ENCODE measurements around the gene PCDHA6.
"Not testable (repeated sequence)": the region's sequence is repeated elsewhere in the genome, so short reads cannot be mapped to it uniquely, and the experiment has no call there.

PCDHA6 gene
- 0 reads per million in 3 donors for total RNA-seq

GRCh38 chr5:140827704-140828361, at the start of gene PCDHA6:
Gene PCDHA6, plus strand, starts transcription at chr5:140827960. Its CDS starts 132 bp downstream, at chr5:140828092.
- Histone ChIP-seq H3K27ac (ENCODE audit: insufficient read depth, low read length, poor library complexity, severe bottlenecking) (no peak within 1 kb of the TSS), H3K4me3 (ENCODE audit: insufficient read depth, low read depth, low read length, poor library complexity, severe bottlenecking) (no peak within 1 kb of the TSS), H3K4me1 (ENCODE audit: control insufficient read depth, insufficient read depth, low read length, poor library complexity, severe bottlenecking) (no peaks in the 10 kb centered on the region), H3K9me3 (ENCODE audit: control insufficient read depth, low read length) (no peaks in the 10 kb centered on the region), H3K36me3 (ENCODE audit: control insufficient read depth, insufficient read depth, low read length) (no peaks in the 10 kb centered on the region), H3K27me3 (replicated peaks; ENCODE audit: control insufficient read depth, insufficient read depth, low read length, poor library complexity, severe bottlenecking) (no peaks in the 10 kb centered on the region)
- DNase-seq: no peak

GRCh38 chr5:140780512-140780911, 47.2 kb upstream of the PCDHA6 start:
- H3K27ac ChIP-seq (ENCODE audit: insufficient read depth, low read length, poor library complexity, severe bottlenecking): no peak overlapping the region
- DNase-seq: no peak
- H3K4me1 ChIP-seq (ENCODE audit: control insufficient read depth, insufficient read depth, low read length, poor library complexity, severe bottlenecking): no peaks in the 10 kb centered on the region
- no peaks in the 10 kb centered on the region for H3K36me3 ChIP-seq (ENCODE audit: control insufficient read depth, insufficient read depth, low read length)
- no peaks in the 10 kb centered on the region for H3K27me3 ChIP-seq (replicated peaks; ENCODE audit: control insufficient read depth, insufficient read depth, low read length, poor library complexity, severe bottlenecking)
- no peak overlapping the region for H3K4me3 ChIP-seq (ENCODE audit: insufficient read depth, low read depth, low read length, poor library complexity, severe bottlenecking)
- peaks cover 5% of the 10 kb centered on the region for H3K9me3 ChIP-seq (ENCODE audit: control insufficient read depth, low read length)

- Histone ChIP-seq H3K9me3 (ENCODE audit: control insufficient read depth, low read length) (peaks cover 10% of the 10 kb centered on the region), H3K27me3 (replicated peaks; ENCODE audit: control insufficient read depth, insufficient read depth, low read length, poor library complexity, severe bottlenecking) (no peaks in the 10 kb centered on the region), H3K4me1 (ENCODE audit: control insufficient read depth, insufficient read depth, low read length, poor library complexity, severe bottlenecking) (no peaks in the 10 kb centered on the region), H3K4me3 (ENCODE audit: insufficient read depth, low read depth, low read length, poor library complexity, severe bottlenecking) (no peak within 1 kb of the TSS), H3K36me3 (ENCODE audit: control insufficient read depth, insufficient read depth, low read length) (no peaks in the 10 kb centered on the region), H3K27ac (ENCODE audit: insufficient read depth, low read length, poor library complexity, severe bottlenecking) (no peak within 1 kb of the TSS)
- DNase-seq: no peak
Observed at GRCh38 chr5:140785905-140786686, 41.7 kb upstream of the PCDHA6 start, which contains the start of gene PCDHA1. Gene PCDHA1, plus strand, starts transcription at chr5:140786140.

- H3K4me3 ChIP-seq (ENCODE audit: insufficient read depth, low read depth, low read length, poor library complexity, severe bottlenecking); H3K27me3 ChIP-seq (replicated peaks; ENCODE audit: control insufficient read depth, insufficient read depth, low read length, poor library complexity, severe bottlenecking); H3K36me3 ChIP-seq (ENCODE audit: control insufficient read depth, insufficient read depth, low read length); H3K4me1 ChIP-seq (ENCODE audit: control insufficient read depth, insufficient read depth, low read length, poor library complexity, severe bottlenecking); H3K27ac ChIP-seq (ENCODE audit: insufficient read depth, low read length, poor library complexity, severe bottlenecking); DNase-seq: not testable (repeated sequence)
- H3K9me3 ChIP-seq (ENCODE audit: control insufficient read depth, low read length): peaks cover 10% of the 10 kb centered on the region
Observed at GRCh38 chr5:140787422-140787821, 40.3 kb upstream of the PCDHA6 start.

- not testable (repeated sequence) for H3K9me3 ChIP-seq (ENCODE audit: control insufficient read depth, low read length); H3K27me3 ChIP-seq (replicated peaks; ENCODE audit: control insufficient read depth, insufficient read depth, low read length, poor library complexity, severe bottlenecking); H3K27ac ChIP-seq (ENCODE audit: insufficient read depth, low read length, poor library complexity, severe bottlenecking); H3K4me1 ChIP-seq (ENCODE audit: control insufficient read depth, insufficient read depth, low read length, poor library complexity, severe bottlenecking); H3K36me3 ChIP-seq (ENCODE audit: control insufficient read depth, insufficient read depth, low read length); H3K4me3 ChIP-seq (ENCODE audit: insufficient read depth, low read depth, low read length, poor library complexity, severe bottlenecking); DNase-seq
Observed at GRCh38 chr5:140787849-140788504, 39.8 kb upstream of the PCDHA6 start.

GRCh38 chr5:140791089-140791488, 36.7 kb upstream of the PCDHA6 start:
- Histone ChIP-seq H3K27me3 (replicated peaks; ENCODE audit: control insufficient read depth, insufficient read depth, low read length, poor library complexity, severe bottlenecking) (no peaks in the 10 kb centered on the region), H3K9me3 (ENCODE audit: control insufficient read depth, low read length) (peaks cover 11% of the 10 kb centered on the region), H3K4me3 (ENCODE audit: insufficient read depth, low read depth, low read length, poor library complexity, severe bottlenecking) (no peak overlapping the region), H3K36me3 (ENCODE audit: control insufficient read depth, insufficient read depth, low read length) (no peaks in the 10 kb centered on the region), H3K27ac (ENCODE audit: insufficient read depth, low read length, poor library complexity, severe bottlenecking) (no peak overlapping the region), H3K4me1 (ENCODE audit: control insufficient read depth, insufficient read depth, low read length, poor library complexity, severe bottlenecking) (no peaks in the 10 kb centered on the region)
- DNase-seq: no peak

- DNase-seq: no peak
- Histone ChIP-seq H3K27ac (ENCODE audit: insufficient read depth, low read length, poor library complexity, severe bottlenecking) (no peak within 1 kb of the TSS), H3K27me3 (replicated peaks; ENCODE audit: control insufficient read depth, insufficient read depth, low read length, poor library complexity, severe bottlenecking) (no peaks in the 10 kb centered on the region), H3K9me3 (ENCODE audit: control insufficient read depth, low read length) (peaks cover 7% of the 10 kb centered on the region), H3K4me1 (ENCODE audit: control insufficient read depth, insufficient read depth, low read length, poor library complexity, severe bottlenecking) (no peaks in the 10 kb centered on the region), H3K4me3 (ENCODE audit: insufficient read depth, low read depth, low read length, poor library complexity, severe bottlenecking) (no peak within 1 kb of the TSS), H3K36me3 (ENCODE audit: control insufficient read depth, insufficient read depth, low read length) (no peaks in the 10 kb centered on the region)
Observed at GRCh38 chr5:140794595-140795258, 33.0 kb upstream of the PCDHA6 start, which contains the start of gene PCDHA2. Gene PCDHA2, plus strand, starts transcription at chr5:140794852.

- no peaks in the 10 kb centered on the region for H3K4me1 ChIP-seq (ENCODE audit: control insufficient read depth, insufficient read depth, low read length, poor library complexity, severe bottlenecking)
- no peak for DNase-seq
- peaks cover 7% of the 10 kb centered on the region for H3K9me3 ChIP-seq (ENCODE audit: control insufficient read depth, low read length)
- H3K27ac ChIP-seq (ENCODE audit: insufficient read depth, low read length, poor library complexity, severe bottlenecking): no peak overlapping the region
- H3K36me3 ChIP-seq (ENCODE audit: control insufficient read depth, insufficient read depth, low read length): no peaks in the 10 kb centered on the region
- H3K4me3 ChIP-seq (ENCODE audit: insufficient read depth, low read depth, low read length, poor library complexity, severe bottlenecking): no peak overlapping the region
- no peaks in the 10 kb centered on the region for H3K27me3 ChIP-seq (replicated peaks; ENCODE audit: control insufficient read depth, insufficient read depth, low read length, poor library complexity, severe bottlenecking)
Observed at GRCh38 chr5:140795259-140795641, 32.5 kb upstream of the PCDHA6 start.

- not testable (repeated sequence) for H3K9me3 ChIP-seq (ENCODE audit: control insufficient read depth, low read length)
Observed at GRCh38 chr5:140796072-140796717, 31.6 kb upstream of the PCDHA6 start.

More at GRCh38 chr5:140796072-140796717, 31.6 kb upstream of the PCDHA6 start:
- DNase-seq; H3K27ac ChIP-seq (ENCODE audit: insufficient read depth, low read length, poor library complexity, severe bottlenecking); H3K4me3 ChIP-seq (ENCODE audit: insufficient read depth, low read depth, low read length, poor library complexity, severe bottlenecking); H3K27me3 ChIP-seq (replicated peaks; ENCODE audit: control insufficient read depth, insufficient read depth, low read length, poor library complexity, severe bottlenecking); H3K36me3 ChIP-seq (ENCODE audit: control insufficient read depth, insufficient read depth, low read length); H3K4me1 ChIP-seq (ENCODE audit: control insufficient read depth, insufficient read depth, low read length, poor library complexity, severe bottlenecking): not testable (repeated sequence)

Data from effector memory CD4-positive, alpha-beta T cell (primary cell).